IPS-NIHi7 (cell line): Measurements from ENCODE around the gene PTCRA.
"Not testable (repeated sequence)": the region's sequence is repeated elsewhere in the genome, so short reads cannot be mapped to it uniquely, and the experiment has no call there.

ENCODE experiments used
- DNase-seq: peaks from one replicate; pipeline ENCODE4 v3.0.0; 2012; ENCODE audit warnings: mixed read lengths; ENCODE audit errors: extremely low spot score

PTCRA gene, protein sequence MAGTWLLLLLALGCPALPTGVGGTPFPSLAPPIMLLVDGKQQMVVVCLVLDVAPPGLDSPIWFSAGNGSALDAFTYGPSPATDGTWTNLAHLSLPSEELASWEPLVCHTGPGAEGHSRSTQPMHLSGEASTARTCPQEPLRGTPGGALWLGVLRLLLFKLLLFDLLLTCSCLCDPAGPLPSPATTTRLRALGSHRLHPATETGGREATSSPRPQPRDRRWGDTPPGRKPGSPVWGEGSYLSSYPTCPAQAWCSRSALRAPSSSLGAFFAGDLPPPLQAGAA

GRCh38 chr6:42915732-42916131 is at the start of gene PTCRA:
Gene PTCRA, plus strand, starts transcription at chr6:42916053. Its CDS starts 17 bp downstream, at chr6:42916070.
- DNase-seq: no peak

DNA sequence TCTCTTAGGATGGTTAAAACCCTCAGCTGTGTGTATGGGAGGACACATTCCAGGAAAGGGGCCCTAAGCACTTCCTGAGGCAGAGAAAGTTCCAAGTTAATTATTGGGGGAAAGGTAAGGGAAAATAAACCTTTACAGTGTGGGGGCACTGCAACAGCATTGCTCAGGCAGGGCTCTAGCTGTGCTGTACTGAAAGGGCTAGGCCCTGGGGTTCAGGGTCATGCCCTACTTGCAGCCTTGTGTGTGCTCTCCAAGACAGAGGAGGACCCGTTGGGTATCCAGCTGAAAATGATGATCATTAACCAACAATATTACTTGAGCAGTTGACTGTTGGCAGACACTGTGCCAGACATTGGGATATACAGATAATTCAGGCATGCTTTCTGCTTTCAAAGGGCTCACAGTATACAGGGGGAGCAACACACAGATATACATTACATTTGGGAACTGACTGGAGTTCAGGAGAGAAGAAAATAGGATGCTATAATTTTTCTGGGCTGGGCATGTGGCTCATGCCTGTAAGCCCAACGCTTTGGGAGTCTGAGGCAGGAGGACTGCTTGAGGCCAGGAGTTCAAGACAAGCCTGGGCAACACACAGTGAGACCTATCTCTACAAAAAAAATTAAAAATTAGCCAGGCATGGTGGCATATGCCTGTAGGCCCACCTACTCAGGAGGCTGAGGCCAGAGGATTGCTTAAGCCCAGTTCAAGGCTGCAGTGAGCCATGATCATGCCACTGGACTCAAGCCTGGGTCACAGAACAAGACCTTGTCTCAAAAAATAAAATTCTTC is 45.5 kb upstream of the PTCRA start:
- DNase-seq: no peak

DNA sequence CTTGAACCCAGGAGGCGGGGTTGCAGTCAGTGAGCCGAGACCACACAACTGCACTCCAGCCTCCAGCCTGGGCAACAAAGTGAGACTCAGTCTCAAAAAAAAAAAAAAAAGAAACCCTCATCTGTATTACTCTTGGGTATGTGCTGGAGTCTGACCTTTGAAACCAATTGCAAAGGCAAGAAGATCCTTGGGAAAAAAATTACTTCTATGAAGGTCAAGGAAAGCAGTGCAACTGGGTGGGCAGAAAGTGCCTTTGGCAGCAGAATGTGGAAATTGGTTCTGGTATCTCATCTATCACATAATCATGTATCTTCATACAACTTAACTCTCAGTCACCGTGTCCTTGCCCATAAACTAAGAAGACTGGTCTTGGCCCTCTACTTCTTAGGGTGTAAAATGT is 44.1 kb upstream of the PTCRA start:
- no peak for DNase-seq

DNA sequence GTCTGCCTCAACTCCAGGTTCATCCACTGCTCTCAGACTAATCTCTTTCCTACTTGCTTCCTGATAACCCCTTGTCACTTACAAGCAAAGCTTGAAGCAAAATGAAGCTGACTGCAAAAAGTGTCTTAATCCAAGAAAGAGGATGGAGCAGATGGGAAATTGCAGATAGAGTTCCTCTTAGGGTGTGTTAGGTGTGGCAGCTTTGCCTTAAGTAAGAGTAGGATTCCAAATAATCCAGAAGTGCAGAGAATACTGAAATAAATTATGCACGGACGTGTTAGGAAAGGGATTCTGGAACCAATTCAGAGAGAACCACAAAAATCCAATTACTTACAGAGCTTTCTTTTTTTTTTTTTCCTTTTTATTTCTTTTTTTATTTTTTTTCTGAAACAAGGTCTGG is 42.5 kb upstream of the PTCRA start:
- DNase-seq: no peak

DNA sequence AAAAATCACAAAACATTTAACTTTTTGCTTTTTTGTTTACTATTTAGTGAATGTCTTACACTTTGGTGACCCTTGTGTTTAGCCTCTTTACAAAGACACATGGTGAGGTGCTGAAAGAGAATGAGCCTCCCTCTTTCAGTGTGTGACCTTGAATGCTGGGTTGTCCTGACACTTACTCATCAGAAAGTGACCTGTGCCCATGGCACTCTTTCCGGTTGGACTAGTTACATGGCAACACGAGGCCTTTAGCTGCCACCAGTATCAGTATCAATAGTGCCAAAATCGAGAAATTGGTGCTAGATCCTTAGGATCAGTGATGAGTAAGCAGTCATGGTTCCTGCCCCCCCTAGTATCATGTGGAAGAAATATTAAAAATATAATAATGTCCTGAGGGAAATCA is 38.2 kb upstream of the PTCRA start:
- no peak for DNase-seq

DNA sequence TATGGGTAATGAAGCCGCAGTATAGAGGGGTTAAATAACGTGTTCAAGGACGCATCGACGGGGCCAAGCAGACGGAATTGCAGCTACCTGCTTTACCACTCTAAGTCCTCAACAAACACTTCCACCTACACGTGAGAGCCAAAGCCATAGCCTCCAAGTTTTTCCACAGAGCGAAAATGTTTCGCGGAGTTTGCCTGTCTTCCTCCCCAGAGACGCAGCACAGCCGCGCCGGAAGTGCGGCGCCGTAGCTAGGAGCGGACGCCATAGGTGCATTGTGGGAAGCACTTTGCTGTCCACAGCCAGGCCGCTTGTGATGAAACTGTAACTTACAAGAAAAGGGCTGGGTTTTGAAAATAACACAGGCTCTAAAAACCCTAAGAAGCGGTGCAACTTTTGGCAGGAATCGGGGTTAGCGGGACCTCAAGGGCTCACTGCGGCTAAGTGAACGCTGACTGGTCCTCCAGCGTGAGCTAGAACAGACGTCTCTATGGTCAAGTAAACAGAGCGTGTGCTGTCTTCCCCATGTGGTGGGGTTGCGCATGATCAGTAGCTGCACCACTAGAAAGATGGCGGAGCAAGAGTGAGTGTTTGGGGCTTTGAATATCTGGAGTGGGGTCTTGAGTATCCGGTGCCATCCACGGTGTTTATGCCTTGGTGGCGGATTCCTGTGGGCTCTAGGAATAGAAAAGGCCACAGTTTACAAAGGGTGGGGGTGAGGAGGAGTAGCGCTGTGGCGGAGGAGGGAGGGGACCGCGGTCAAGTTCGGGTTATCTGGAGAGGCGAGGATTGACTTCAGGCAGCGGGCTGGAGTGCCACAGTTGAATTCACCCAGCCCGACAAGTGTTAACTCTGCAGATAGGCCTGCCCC is 36.2 kb upstream of the PTCRA start, which contains the start of gene RPL7L1:
Gene RPL7L1, plus strand, starts transcription at position 245 of the 868 bp plus-strand sequence. Its CDS starts 295 bp downstream, at position 540.
- peak; percentile 64 for DNase-seq

DNA sequence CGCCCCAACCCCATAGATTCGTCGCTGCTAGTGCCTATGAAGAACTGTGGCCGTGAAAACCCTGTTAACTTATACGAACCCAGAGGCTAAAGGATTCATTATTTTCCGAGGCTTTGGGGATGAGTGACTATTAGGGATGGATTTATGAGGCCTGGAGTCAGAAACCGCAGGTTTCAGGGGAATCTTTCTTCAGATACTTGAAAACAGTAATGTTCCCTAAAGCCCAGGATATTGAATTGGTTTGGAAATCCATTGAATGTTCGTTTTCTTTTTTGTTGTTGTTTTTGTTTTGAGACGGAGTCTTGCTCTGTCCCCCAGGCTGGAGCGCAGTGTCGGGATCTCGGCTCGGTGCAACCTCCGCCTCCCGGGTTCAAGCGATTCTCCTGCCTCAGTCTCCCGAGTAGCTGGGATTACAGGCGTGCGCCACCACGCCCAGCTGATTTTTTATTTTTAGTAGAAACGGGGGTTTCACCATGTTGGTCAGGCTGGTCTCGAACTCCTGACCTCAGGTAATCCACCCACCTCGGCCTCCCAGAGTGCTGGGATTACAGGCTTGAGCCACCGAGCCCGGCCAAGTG is 35.5 kb upstream of the PTCRA start:
- not testable (repeated sequence) for DNase-seq

DNA sequence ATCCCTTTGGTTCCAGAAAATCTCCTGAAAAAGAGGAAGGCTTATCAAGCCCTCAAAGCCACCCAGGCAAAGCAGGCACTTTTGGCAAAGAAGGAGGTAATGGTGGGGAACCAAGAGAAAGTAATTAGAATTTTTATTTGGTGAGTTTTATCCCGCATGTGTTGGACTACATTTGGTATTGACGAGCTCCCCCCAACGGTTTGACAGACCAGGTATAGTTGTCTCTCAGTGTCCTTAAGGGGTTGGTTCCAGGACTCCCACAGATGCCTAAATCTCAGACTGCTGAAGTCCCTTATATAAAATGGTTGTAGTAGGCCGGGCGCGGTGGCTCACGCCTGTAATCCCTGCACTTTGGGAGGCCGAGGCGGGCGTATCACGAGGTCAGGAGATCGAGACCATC is 35.0 kb upstream of the PTCRA start:
- DNase-seq: not testable (repeated sequence)

DNA sequence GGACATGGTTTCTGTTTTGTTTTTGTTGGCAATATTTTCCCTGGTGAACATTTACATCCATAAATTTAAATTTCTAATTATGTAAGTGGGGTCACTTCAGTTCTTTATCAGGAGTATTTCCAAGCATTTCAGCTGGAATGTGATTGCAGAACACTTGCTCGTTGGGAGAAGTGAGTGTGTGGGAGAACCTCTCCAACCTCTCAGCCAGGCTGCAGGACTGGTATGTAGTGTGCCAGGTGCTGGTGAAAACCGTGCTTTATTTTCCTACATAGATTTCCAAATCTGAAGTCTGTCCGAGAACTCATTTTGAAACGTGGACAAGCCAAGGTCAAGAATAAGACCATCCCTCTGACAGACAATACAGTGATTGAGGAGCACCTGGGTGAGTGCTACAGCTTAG is 30.2 kb upstream of the PTCRA start:
- DNase-seq: no peak

- DNase-seq: not testable (repeated sequence)
Observed at GRCh38 chr6:42888201-42888600, 27.7 kb upstream of the PTCRA start.

GRCh38 chr6:42889815-42890214 is 26.0 kb upstream of the PTCRA start:
- DNase-seq: no peak

GRCh38 chr6:42890311-42891198 is 25.3 kb upstream of the PTCRA start:
- DNase-seq: peak; percentile 94

- DNase-seq: no peak
Observed at GRCh38 chr6:42891199-42891722, 24.6 kb upstream of the PTCRA start.

DNA sequence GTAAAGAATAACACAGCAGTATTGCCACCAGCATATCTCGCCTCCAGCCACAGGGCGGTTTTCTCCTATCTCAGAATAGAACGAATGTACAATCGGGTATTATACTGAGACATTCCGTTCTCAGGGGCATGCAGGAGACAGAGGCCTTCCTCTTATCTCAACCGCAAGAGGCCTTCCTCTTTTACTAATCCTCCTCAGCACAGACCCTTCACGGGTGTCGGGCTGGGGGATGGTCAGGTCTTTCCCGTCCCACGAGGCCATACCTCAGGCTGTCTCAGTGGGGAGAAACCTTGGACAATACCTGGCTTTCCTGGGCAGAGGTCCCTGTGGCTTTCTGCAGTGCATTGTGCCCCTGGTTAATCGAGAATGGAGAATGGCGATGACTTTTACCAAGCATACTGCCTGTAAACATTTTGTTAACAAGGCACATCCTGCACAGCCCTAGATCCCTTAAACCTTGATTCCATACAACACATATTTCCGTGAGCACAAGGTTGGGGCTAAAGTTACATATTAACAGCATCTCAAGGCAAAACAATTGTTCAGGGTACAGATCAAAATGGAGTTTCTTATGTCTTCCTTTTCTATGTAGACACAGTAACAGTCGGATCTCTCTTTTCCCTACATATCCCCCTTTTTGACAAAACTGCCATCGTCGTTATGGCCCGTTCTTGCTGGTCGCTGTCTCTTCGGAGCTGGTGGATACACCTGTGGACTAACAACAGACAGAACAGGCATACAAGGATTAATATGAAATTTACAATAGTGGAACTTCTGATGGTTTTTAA is 21.6 kb upstream of the PTCRA start:
- not testable (repeated sequence) for DNase-seq

- no peak for DNase-seq
Observed at GRCh38 chr6:42896178-42896719, 19.6 kb upstream of the PTCRA start.

GRCh38 chr6:42898891-42899361 is 16.9 kb upstream of the PTCRA start:
- peak; percentile 43 for DNase-seq

GRCh38 chr6:42899871-42900270 is 16.0 kb upstream of the PTCRA start:
- no peak for DNase-seq

DNA sequence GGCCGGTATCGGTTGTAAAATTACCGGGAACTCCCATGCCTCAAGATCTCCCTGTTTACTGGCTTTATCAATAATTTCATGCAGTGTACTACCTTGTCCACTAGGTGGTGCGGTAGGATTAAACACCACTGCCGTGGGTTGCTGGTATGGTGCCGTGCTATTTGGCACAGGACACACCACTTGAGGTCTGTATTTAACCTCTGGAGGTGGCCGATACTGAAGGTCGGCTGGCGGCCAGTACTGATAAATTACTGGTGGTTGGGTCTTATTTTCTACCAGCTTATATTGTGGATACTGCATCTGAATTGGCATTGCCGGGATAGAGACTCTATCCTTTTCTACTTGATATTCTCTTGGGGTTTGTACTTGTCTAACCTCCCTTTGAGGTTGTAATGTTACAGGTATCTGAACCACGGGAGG is 14.3 kb upstream of the PTCRA start:
- peak; percentile 64 for DNase-seq
